ENCODE results near the gene NDUFS5.
"Not testable (repeated sequence)": the region's sequence is repeated elsewhere in the genome, so short reads cannot be mapped to it uniquely, and the experiment has no call there.

NDUFS5 gene

DNA sequence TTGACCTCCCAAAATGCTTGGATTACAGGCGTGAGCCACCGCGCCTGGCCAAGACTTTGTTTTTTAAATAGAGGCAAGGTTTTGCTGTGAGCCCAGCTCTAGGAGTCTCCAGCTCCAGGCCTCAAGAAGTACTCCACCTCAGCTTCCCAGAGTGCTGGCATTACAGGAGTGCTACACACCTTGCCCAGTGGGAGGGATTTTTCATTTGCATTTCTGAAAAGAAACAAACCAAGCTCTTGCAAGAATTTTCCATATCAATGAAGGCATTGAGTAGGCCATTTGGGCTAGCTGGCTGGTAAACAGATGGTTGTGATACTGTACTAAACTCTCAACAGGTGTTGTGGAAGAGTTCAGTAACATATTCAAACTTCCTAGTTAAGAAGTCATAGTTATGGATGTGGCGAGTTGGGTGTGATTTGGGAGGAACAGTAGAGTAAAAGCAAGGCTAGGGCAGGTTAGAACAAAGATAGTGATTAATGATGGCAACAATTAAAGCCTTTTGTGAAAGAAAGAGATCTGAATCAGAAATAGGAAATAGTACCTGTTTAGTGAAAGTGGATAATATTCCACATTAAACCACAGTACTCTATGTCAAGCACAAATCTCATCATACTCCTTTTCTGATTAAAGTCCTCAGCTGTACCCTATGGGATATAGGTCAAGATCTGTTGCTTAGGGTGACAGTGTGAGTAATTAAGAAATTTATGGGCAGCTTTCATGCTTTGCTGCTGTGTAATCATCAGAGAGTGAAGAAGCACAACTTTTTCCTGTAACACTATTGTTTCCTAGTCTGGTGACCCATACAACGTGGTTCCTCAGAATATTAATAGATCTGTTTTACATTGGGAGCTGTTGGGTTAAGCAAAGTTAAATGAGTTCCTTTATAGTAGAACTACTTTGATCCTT lies 24.4 kb upstream of the NDUFS5 start:
- Mint-ChIP-seq H3K27ac (peak overlapping the region; percentile 5), H3K4me1 (ENCODE audit: low read depth) (peaks cover 49% of the 10 kb centered on the region)

DNA sequence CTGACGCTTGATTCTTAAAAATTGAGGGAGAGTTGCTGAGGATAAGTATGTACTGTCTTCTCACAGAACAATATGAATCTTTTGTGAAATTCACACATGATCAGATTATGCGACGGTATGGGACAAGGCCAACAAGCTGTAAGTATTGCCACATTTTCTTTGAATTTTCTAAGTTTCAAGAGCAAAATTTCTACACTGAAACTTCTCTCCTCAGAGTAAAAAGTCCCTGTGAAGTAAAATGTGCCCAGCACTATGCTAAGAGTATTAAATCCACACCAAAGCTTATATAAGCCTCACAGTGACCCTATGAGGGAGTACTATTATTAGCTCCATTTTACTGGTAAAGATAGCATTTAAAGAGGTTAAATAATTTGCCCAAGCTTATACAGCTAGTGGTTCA lies 22.9 kb upstream of the NDUFS5 start:
- Mint-ChIP-seq H3K27me3 (no peaks in the 10 kb centered on the region), H3K4me1 (ENCODE audit: low read depth) (peaks cover 34% of the 10 kb centered on the region), H3K36me3 (ENCODE audit: low read depth) (peaks cover 72% of the 10 kb centered on the region), H3K4me3 (no peak overlapping the region), H3K27ac (peak overlapping the region; percentile 65), H3K9me3 (no peaks in the 10 kb centered on the region)

More for the DNA sequence above, 24.4 kb upstream of the NDUFS5 start:
- Mint-ChIP-seq H3K27me3 (no peaks in the 10 kb centered on the region), H3K9me3 (no peaks in the 10 kb centered on the region), H3K36me3 (ENCODE audit: low read depth) (peaks cover 65% of the 10 kb centered on the region), H3K4me3 (no peak overlapping the region)

DNA sequence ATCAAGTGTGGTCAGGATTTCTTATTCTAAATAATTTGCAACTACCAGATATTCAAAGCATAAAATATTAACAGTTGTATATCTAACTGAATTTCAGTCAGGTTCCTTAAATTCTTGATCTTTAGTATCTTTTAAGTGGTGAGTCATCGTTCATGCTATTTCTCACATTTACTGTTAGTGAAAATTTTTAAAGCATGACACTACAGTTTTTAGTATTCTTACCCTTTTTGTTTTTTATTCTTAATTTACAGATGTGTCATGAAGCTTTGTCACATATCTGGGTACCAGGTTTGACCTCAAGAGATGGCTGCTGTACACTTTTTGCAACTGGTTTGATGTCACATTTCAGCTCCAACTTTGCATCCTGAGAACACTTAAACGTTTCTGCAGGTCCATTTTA lies 22.4 kb upstream of the NDUFS5 start:
- Mint-ChIP-seq H3K9me3 (no peaks in the 10 kb centered on the region), H3K36me3 (ENCODE audit: low read depth) (peaks cover 72% of the 10 kb centered on the region), H3K27me3 (no peaks in the 10 kb centered on the region), H3K27ac (peak overlapping the region; percentile 65), H3K4me3 (no peak overlapping the region), H3K4me1 (ENCODE audit: low read depth) (peaks cover 33% of the 10 kb centered on the region)

DNA sequence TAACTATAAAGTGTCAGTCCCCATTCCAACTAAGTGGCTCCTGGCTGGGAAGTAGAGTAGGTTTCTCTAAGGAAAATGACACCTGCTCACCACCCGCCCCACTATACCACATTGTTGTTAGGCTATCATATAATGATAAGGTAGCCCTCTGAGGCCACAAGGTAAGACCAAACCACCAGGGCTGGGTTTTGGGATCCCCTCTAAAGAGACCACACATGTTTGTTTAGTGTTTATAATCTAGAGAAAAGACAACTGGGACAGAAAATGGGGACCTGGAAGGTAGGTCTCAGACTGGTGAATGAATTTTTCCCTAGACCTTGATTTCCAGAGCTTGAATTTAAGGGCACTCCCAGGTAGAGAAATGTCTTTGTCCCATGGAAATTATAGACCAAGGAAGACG lies 19.9 kb upstream of the NDUFS5 start:
- Mint-ChIP-seq H3K9me3 (no peaks in the 10 kb centered on the region), H3K27ac (no peak overlapping the region), H3K4me1 (ENCODE audit: low read depth) (peaks cover 31% of the 10 kb centered on the region), H3K27me3 (no peaks in the 10 kb centered on the region), H3K36me3 (ENCODE audit: low read depth) (peaks cover 65% of the 10 kb centered on the region), H3K4me3 (no peak overlapping the region)

DNA sequence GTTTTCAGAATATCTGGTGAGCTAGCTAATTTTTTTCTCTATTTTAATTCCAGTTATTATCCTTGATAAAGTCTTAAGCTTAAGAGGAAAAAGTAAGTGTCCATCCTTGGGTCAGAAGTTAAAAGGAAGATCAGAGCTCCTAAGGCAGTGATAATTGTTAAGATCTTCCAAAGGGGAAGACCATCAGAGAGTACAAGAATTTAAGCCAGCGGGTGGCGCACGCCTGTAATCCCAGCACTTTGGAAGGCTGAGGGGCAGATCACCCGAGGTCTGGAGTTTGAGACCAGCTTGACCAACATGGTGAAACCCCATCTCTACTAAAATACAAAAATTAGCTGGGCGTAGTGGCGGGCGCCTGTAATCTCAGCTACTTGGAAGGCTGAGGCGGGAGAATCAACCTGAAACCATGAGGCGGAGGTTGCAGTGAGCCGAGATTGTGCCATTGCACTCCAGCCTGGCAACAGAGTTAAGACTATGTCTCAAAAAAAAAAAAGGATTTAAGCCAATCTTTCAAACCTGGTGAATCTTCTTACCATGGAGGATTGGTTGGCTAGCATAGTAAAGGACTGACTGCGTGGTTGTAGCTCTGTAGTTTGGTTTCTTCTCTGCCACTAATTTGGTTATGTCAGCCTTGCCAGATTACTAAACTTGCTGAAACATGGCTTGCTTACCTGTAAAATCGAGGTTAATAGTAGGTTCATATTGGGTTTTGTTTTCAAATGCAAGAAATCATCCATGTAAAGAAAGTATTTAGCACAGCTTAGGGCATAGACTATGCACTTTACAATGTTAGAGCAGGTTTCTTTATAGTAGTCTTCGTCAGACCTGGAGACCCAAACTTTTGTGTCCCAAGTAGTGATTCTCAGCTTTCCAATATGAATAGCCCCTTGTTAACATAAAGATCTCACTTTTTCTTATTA lies 19.2 kb upstream of the NDUFS5 start:
- Mint-ChIP-seq H3K4me1 (ENCODE audit: low read depth) (peaks cover 25% of the 10 kb centered on the region), H3K36me3 (ENCODE audit: low read depth) (peaks cover 63% of the 10 kb centered on the region), H3K9me3 (no peaks in the 10 kb centered on the region), H3K4me3 (no peak overlapping the region), H3K27ac (no peak overlapping the region), H3K27me3 (no peaks in the 10 kb centered on the region)

DNA sequence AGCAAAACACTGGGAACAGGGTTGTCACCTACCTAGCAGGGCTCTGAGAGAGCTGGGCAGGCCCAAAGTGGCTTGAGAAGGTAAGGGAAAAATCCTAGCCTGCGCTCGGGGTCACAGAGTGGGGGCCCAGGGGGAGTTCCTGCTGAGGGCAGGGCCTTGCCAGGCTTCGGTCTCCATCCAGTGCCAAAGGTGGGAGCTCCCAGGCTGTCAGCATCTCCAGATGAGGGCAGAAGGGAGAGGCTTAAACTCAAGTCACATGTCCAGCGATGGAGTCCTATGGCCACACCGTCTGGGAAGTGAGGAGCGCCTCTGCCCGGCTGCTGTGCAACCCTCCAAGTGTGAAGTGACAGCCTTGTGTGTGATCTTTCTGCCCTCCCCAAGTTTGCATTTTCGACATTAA lies 11.2 kb upstream of the NDUFS5 start:
- H3K27ac Mint-ChIP-seq; H3K4me3 Mint-ChIP-seq; H3K4me1 Mint-ChIP-seq (ENCODE audit: low read depth); H3K27me3 Mint-ChIP-seq; H3K9me3 Mint-ChIP-seq: not testable (repeated sequence)
- peaks cover 11% of the 10 kb centered on the region for H3K36me3 Mint-ChIP-seq (ENCODE audit: low read depth)

DNA sequence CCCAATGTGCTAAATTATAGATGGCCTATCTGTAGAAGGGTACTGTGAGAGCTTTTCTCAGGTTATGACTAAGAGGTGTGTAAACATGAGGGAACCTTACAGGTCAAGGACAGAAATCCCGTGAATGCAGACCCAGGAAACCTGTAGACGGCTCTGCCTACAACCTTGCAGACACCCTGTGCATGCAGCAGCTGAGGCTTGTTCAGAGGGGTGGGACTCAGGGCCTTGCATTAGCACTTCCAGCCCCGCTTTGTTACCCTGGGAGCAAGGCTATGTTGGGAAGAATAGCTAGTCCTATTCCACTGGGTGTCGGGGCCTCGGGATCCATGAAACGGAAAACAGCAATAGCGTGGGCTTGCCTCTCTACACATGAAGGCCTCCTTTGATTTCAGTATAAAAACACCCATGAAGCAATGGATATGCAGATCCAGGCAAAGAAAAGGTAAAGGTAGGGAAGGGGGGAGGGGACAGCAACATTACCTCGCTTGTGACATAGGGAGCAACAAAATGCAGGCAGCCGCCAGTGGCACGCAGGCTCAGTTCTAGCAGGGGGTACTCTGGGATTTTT lies 9.5 kb upstream of the NDUFS5 start:
- Mint-ChIP-seq H3K27ac (no peak overlapping the region), H3K9me3 (no peaks in the 10 kb centered on the region), H3K27me3 (no peaks in the 10 kb centered on the region), H3K4me3 (no peak overlapping the region), H3K36me3 (ENCODE audit: low read depth) (peaks cover 11% of the 10 kb centered on the region), H3K4me1 (ENCODE audit: low read depth) (no peaks in the 10 kb centered on the region)

DNA sequence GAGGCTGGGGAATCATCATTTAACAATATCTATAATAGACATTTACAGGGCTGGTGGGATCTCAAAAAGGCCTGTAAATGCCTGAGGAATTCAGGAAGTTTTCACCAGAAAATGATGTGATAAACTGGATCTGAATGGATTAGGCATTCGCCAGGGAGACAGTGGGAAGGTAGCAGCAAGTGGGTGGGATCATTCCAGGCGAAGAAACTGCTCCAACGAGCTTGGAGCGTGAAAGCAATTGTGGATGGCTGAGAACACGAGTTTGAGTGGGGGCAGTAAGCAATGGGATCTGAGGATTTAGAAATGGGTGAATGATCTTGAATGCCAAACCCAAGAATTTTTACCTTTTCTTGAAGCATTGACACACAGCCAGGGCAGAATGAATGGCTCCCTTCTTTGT lies 8.9 kb upstream of the NDUFS5 start:
- no peaks in the 10 kb centered on the region for H3K4me1 Mint-ChIP-seq (ENCODE audit: low read depth)
- no peak overlapping the region for H3K4me3 Mint-ChIP-seq
- H3K27me3 Mint-ChIP-seq, result no peaks in the 10 kb centered on the region
- no peaks in the 10 kb centered on the region for H3K9me3 Mint-ChIP-seq
- H3K36me3 Mint-ChIP-seq (ENCODE audit: low read depth), result peaks cover 5% of the 10 kb centered on the region
- H3K27ac Mint-ChIP-seq, result no peak overlapping the region

DNA sequence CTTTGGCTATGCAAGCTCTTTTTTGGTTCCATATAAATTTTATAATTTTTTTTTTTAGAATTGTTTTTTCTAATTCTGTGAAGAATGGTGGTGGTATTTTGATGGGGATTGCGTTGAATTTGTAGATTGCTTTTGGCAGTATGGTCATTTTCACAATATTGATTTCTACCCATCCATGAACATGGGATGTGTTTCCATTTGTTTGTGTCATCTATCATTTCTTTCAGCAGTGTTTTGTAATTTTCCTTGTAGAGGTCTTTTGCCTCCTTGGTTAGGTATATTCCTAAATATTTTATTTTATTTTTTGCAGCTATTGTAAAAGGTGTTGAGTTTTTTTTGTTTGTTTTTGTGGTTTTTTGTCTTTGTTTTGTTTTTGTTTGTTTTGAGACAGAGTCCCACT lies 5.7 kb upstream of the NDUFS5 start:
- H3K27ac Mint-ChIP-seq; H3K36me3 Mint-ChIP-seq (ENCODE audit: low read depth); H3K4me1 Mint-ChIP-seq (ENCODE audit: low read depth); H3K4me3 Mint-ChIP-seq; H3K27me3 Mint-ChIP-seq; H3K9me3 Mint-ChIP-seq: not testable (repeated sequence)

DNA sequence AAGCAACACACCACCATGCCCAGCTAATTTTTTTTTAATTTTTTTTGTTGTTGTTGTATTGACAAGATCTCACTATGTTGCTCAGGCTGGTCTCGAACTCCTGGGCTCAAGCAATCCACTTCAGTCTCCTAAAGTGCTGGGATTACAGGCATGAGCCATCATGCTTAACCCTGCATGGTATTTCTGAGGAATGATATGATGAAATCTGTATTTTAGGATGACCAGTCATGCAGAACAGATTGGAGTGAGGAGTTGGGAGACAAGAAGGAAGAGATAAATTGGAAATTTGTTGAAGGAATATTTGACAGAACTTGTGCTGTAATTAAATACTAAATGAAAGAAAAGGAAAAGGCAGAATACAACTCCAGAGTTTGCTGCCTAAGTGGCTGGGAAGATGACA lies 4.7 kb upstream of the NDUFS5 start:
- H3K4me1 Mint-ChIP-seq (ENCODE audit: low read depth), result peaks cover 13% of the 10 kb centered on the region
- H3K36me3 Mint-ChIP-seq (ENCODE audit: low read depth), result peaks cover 1% of the 10 kb centered on the region
- H3K9me3 Mint-ChIP-seq, result no peaks in the 10 kb centered on the region

DNA sequence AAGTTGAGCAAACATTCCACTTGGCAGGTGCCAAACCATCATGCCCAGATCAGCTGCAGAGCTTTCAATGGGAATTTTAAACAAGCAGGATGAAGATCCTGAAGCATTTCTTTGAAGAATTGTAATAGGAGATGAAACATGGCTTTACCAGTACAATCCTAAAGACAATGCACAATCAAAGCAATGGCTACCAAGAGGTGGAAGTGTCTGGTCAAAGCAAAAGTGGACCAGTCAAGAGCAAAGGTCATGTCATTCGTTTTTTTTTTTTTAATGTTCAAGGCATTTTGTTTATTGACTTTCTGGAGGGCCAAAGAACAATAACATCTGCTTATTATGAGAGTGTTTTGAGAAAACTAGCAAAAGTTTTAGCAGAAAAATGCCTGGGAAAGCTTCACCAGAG lies 3.0 kb upstream of the NDUFS5 start:
- peaks cover 6% of the 10 kb centered on the region for H3K36me3 Mint-ChIP-seq (ENCODE audit: low read depth)
- no peaks in the 10 kb centered on the region for H3K9me3 Mint-ChIP-seq
- H3K4me1 Mint-ChIP-seq (ENCODE audit: low read depth), result peaks cover 24% of the 10 kb centered on the region
- H3K27me3 Mint-ChIP-seq, result no peaks in the 10 kb centered on the region
- H3K27ac Mint-ChIP-seq, result no peak overlapping the region
- no peak overlapping the region for H3K4me3 Mint-ChIP-seq

More for the DNA sequence above, 4.7 kb upstream of the NDUFS5 start:
- no peak overlapping the region for H3K27ac Mint-ChIP-seq
- H3K27me3 Mint-ChIP-seq, result no peaks in the 10 kb centered on the region
- H3K4me3 Mint-ChIP-seq, result no peak overlapping the region

DNA sequence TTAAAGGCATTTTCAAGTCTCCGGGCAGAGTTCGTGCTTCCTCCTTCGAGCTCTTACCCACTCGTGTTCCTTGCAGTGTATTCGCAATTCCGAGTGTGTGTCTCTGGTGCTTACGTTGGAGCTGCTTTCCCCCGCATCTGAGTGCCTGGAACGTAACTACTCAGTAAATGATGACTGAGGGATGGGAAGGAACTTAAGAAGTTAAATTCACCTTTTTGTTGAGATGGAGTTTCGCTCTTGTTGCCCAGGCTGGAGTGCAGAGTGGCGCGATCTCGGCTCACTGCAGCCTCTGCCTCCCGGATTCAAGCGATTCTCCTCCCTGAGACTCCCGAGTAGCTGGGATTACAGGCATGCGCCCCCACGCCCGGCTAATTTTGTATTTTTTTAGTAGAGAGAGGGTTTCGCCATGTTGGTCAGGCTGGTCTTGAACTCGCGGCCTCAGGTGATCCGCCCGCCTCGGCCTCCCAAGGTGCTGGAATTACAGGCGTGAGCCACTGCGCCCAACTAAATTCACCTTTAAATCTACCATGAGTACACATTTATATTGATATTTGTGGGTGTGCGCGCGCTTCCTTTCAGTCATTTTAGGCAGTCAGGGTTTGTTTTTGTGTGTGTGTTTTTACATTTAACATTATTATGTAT lies 837 bp downstream of the NDUFS5 start:
- Mint-ChIP-seq H3K27ac (peak overlapping the region; percentile 97), H3K27me3 (no peaks in the 10 kb centered on the region), H3K36me3 (ENCODE audit: low read depth) (peaks cover 28% of the 10 kb centered on the region), H3K9me3 (no peaks in the 10 kb centered on the region), H3K4me1 (ENCODE audit: low read depth) (peaks cover 44% of the 10 kb centered on the region), H3K4me3 (peak overlapping the region; percentile 99)

DNA sequence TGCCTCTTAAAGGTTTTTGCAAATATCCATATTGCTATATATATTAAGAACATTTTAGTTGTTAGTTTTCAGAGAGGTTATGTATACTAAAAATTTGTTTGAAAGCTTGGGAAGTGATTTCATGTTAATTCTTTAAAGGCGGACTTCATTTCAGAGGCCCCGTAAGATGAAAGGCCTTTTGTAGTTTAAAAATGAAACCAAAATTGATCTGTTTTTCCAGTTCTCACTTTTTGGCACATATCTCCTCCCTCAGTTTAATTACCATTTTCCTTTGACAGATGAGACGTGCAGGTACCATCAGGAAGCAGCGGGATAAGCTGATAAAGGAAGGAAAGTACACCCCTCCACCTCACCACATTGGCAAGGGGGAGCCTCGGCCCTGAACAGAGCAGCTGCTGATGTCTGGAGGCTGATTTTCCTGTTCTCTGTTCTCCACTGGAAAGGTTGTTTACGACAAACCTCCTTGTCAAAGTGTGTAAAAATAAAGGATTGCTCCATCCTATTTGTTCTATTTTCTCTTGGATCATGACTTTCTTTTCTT lies 8.0 kb downstream of the NDUFS5 start:
- Mint-ChIP-seq H3K27ac (peak overlapping the region; percentile 71), H3K36me3 (ENCODE audit: low read depth) (peaks cover 50% of the 10 kb centered on the region), H3K4me1 (ENCODE audit: low read depth) (peaks cover 42% of the 10 kb centered on the region), H3K27me3 (no peaks in the 10 kb centered on the region), H3K4me3 (peak overlapping the region; percentile 71), H3K9me3 (no peaks in the 10 kb centered on the region)

DNA sequence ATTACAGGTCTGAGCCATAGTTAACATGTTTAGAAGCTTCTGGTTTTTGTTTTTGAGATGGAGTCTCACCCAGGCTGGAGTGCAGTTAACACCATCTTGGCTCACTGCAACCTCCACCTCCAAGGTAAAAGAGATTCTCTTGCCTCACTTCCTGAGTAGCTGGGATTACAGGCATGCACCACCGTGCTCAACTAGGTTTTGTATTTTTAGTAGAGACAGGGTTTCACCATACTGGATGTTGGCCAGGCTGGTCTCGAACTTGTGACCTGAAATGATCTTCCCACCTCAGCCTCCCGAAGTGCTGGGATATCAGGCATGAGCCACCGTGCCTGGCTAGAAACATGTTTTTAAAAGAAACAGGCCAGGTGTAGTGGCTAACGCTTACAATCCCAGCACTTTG lies 10.5 kb downstream of the NDUFS5 start:
- Mint-ChIP-seq H3K27ac (no peak overlapping the region), H3K27me3 (no peaks in the 10 kb centered on the region), H3K4me3 (no peak overlapping the region), H3K36me3 (ENCODE audit: low read depth) (peaks cover 40% of the 10 kb centered on the region), H3K4me1 (ENCODE audit: low read depth) (peaks cover 31% of the 10 kb centered on the region), H3K9me3 (no peaks in the 10 kb centered on the region)

Measured in stimulated activated naive CD8-positive, alpha-beta T cell treated with anti-CD3 and anti-CD28 coated beads, Interleukin-15, Interleukin-2, amounts not matched to agents 100 ng/mL and 50 ng/mL, for 24 hours (primary cell).